ENCODE results near the gene MYO1F.
"Not testable (repeated sequence)": the region's sequence is repeated elsewhere in the genome, so short reads cannot be mapped to it uniquely, and the experiment has no call there.

Gene MYO1F

GRCh38 chr19:8577247-8577646 lies at the start of gene MYO1F:
Gene MYO1F, minus strand, starts transcription at chr19:8577442. Its CDS starts 133 bp downstream, at chr19:8577309.
- no peak for DNase-seq (ENCODE audit: low read depth)

GRCh38 chr19:8626842-8627241 lies 49.6 kb upstream of the MYO1F start:
- DNase-seq (ENCODE audit: low read depth) = no peak

- DNase-seq (ENCODE audit: low read depth) = not testable (repeated sequence)
Measured at GRCh38 chr19:8622886-8623285, 45.6 kb upstream of the MYO1F start.

- DNase-seq (ENCODE audit: low read depth) = no peak
Measured at GRCh38 chr19:8618751-8619150, 41.5 kb upstream of the MYO1F start.

- DNase-seq (ENCODE audit: low read depth) = no peak
Measured at GRCh38 chr19:8617984-8618383, 40.7 kb upstream of the MYO1F start.

GRCh38 chr19:8617325-8617724 lies 40.1 kb upstream of the MYO1F start:
- not testable (repeated sequence) for DNase-seq (ENCODE audit: low read depth)

- no peak for DNase-seq (ENCODE audit: low read depth)
Measured at GRCh38 chr19:8616861-8617260, 39.6 kb upstream of the MYO1F start.

GRCh38 chr19:8615813-8616596 lies 38.8 kb upstream of the MYO1F start:
- no peak for DNase-seq (ENCODE audit: low read depth)

- DNase-seq (ENCODE audit: low read depth) = no peak
Measured at GRCh38 chr19:8615024-8615423, 37.8 kb upstream of the MYO1F start.

- no peak for DNase-seq (ENCODE audit: low read depth)
Measured at GRCh38 chr19:8614455-8614854, 37.2 kb upstream of the MYO1F start.

- DNase-seq (ENCODE audit: low read depth) = no peak
Measured at GRCh38 chr19:8612807-8613171, 35.5 kb upstream of the MYO1F start.

GRCh38 chr19:8611877-8612806 lies 34.9 kb upstream of the MYO1F start:
- DNase-seq (ENCODE audit: low read depth) = peak; percentile 45

- no peak for DNase-seq (ENCODE audit: low read depth)
Measured at GRCh38 chr19:8611391-8611876, 34.2 kb upstream of the MYO1F start.

GRCh38 chr19:8610936-8611300 lies 33.7 kb upstream of the MYO1F start:
- no peak for DNase-seq (ENCODE audit: low read depth)

GRCh38 chr19:8610041-8610935 lies 33.0 kb upstream of the MYO1F start, which contains the start of gene ADAMTS10:
Gene ADAMTS10, minus strand, starts transcription at chr19:8610715. Its CDS starts 5,005 bp downstream, at chr19:8605710.
- DNase-seq (ENCODE audit: low read depth) = no peak

- no peak for DNase-seq (ENCODE audit: low read depth)
Measured at GRCh38 chr19:8609279-8610040, 32.2 kb upstream of the MYO1F start.

GRCh38 chr19:8608941-8609278 lies 31.7 kb upstream of the MYO1F start:
- no peak for DNase-seq (ENCODE audit: low read depth)

- no peak for DNase-seq (ENCODE audit: low read depth)
Measured at GRCh38 chr19:8607386-8607785, 30.1 kb upstream of the MYO1F start.

GRCh38 chr19:8605514-8605913 lies 28.3 kb upstream of the MYO1F start:
- DNase-seq (ENCODE audit: low read depth) = no peak

- DNase-seq (ENCODE audit: low read depth) = no peak
Measured at GRCh38 chr19:8601796-8602195, 24.6 kb upstream of the MYO1F start.

- DNase-seq (ENCODE audit: low read depth) = no peak
Measured at GRCh38 chr19:8600816-8601215, 23.6 kb upstream of the MYO1F start.

Measured in non-pigmented ciliary epithelial cell (primary cell).